ENCODE measurements around the gene P2RY6.

P2RY6 gene

DNA sequence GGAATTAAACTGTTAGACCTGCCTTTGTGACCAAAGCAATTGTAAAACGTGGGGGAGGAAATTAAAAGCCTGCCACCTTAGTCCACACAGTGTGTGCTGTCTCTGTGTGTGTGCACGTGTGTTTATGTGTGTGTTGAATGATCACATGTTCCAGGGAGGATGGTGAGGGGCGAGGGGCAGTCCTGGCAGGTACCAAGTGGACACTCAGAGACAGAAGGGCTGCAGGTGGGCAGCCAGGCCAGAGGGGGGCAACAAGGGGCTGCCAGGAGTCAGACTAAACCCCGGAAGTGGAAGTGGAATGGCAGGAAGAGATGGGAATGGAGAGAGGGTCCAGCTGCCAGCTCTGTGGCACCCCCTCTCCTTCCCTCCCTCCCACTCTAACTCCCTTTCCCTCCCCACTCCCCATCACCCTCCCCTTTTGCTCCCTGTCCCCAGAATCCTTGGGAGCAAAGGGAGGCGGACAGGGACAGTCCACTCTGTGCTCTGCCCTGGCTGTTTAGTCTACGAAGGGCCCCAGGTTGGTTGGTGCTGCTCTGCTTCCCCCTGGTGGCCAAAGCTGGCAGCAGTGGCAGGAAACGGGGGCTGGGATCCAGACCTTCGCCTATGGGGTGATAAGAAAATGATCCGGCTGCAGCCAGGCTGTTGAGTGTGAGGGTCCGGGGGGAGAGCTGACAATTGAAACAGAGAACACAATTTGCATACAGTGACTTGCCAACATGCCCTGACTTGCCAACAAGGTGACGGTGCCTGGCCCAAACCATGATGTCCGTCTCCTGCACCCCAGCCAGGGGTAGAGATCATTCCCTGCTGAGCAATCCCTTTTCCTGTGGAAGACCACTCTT is 29.7 kb upstream of the P2RY6 start:
- Histone ChIP-seq H4K20me1 (ENCODE audit: insufficient read depth, low read length) (no peaks in the 10 kb centered on the region), H3K36me3 (ENCODE audit: insufficient read depth, low read length) (no peaks in the 10 kb centered on the region), H3K9ac (ENCODE audit: low read depth, low read length) (no peak overlapping the region), H3K27me3 (ENCODE audit: insufficient read depth, low read length, poor library complexity) (no peaks in the 10 kb centered on the region), H3K4me2 (ENCODE audit: insufficient read depth, low read length) (peak overlapping the region; percentile 45), H3K79me2 (ENCODE audit: insufficient read depth, low read length) (no peaks in the 10 kb centered on the region), H3K9me3 (ENCODE audit: insufficient read depth, low read length, severe bottlenecking) (no peaks in the 10 kb centered on the region), H3K4me3 (ENCODE audit: low read depth in 1 of 2, low read length in 2 of 2) (no peak overlapping the region; a peak in 1 of 4 replicates), H2AFZ (ENCODE audit: low read depth, low read length) (peak overlapping the region; percentile 74), H3K4me1 (ENCODE audit: insufficient read depth, low read length) (peaks cover 9% of the 10 kb centered on the region), H3K27ac (ENCODE audit: low read length) (0 out of 2 replicates have a peak overlapping the region, but pooled peaks have one; percentile 34)
- DNase-seq (peak; percentile 83), ATAC-seq (ENCODE audit: insufficient read depth, low read depth) (peak; percentile 97)
- TF ChIP-seq, protein P1, sequence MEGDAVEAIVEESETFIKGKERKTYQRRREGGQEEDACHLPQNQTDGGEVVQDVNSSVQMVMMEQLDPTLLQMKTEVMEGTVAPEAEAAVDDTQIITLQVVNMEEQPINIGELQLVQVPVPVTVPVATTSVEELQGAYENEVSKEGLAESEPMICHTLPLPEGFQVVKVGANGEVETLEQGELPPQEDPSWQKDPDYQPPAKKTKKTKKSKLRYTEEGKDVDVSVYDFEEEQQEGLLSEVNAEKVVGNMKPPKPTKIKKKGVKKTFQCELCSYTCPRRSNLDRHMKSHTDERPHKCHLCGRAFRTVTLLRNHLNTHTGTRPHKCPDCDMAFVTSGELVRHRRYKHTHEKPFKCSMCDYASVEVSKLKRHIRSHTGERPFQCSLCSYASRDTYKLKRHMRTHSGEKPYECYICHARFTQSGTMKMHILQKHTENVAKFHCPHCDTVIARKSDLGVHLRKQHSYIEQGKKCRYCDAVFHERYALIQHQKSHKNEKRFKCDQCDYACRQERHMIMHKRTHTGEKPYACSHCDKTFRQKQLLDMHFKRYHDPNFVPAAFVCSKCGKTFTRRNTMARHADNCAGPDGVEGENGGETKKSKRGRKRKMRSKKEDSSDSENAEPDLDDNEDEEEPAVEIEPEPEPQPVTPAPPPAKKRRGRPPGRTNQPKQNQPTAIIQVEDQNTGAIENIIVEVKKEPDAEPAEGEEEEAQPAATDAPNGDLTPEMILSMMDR (IDR thresholded peaks at IDR 0.05; ENCODE audit: borderline replicate concordance, extremely low read depth, low read length, poor library complexity, severe bottlenecking) = peak; percentile 99
- TF ChIP-seq EZH2 (IDR thresholded peaks at IDR 0.05; ENCODE audit: borderline replicate concordance, low read depth, low read length, severe bottlenecking) = no peak

DNA sequence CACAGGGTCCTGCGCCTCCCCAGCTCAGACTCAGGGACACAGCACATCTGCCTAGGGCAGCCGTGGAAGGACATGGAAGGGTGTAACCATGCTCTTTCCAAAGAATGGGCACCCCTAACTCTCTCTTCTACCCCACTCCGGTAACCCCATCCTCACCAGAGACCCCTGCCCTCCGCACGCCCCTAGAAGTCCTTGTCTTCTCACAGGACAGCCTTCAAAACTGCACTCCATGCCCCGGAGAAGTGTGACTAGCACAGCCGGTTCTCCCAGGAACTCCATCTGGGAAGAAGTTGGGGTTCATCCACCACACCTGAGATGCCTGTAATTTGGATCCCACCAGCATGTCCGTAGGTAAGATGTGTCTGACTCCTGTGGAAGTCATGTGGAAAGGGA is 29.0 kb upstream of the P2RY6 start:
- H2AFZ ChIP-seq (ENCODE audit: low read depth, low read length) = no peak overlapping the region
- H3K79me2 ChIP-seq (ENCODE audit: insufficient read depth, low read length) = no peaks in the 10 kb centered on the region
- no peak overlapping the region for H3K27ac ChIP-seq (ENCODE audit: low read length)
- no peaks in the 10 kb centered on the region for H3K9me3 ChIP-seq (ENCODE audit: insufficient read depth, low read length, severe bottlenecking)
- H3K9ac ChIP-seq (ENCODE audit: low read depth, low read length) = no peak overlapping the region
- no peak overlapping the region for H3K4me3 ChIP-seq (ENCODE audit: low read depth in 1 of 2, low read length in 2 of 2)
- no peaks in the 10 kb centered on the region for H3K27me3 ChIP-seq (ENCODE audit: insufficient read depth, low read length, poor library complexity)
- H4K20me1 ChIP-seq (ENCODE audit: insufficient read depth, low read length) = no peaks in the 10 kb centered on the region
- H3K4me1 ChIP-seq (ENCODE audit: insufficient read depth, low read length) = peaks cover 9% of the 10 kb centered on the region
- no peaks in the 10 kb centered on the region for H3K36me3 ChIP-seq (ENCODE audit: insufficient read depth, low read length)
- DNase-seq (no peak), ATAC-seq (ENCODE audit: insufficient read depth, low read depth) (no peak)
- TF ChIP-seq, protein P1 (IDR thresholded peaks at IDR 0.05; ENCODE audit: borderline replicate concordance, extremely low read depth, low read length, poor library complexity, severe bottlenecking) = no peak
- no peak for TF ChIP-seq EZH2 (IDR thresholded peaks at IDR 0.05; ENCODE audit: borderline replicate concordance, low read depth, low read length, severe bottlenecking)
- peak overlapping the region; percentile 45 for H3K4me2 ChIP-seq (ENCODE audit: insufficient read depth, low read length)

DNA sequence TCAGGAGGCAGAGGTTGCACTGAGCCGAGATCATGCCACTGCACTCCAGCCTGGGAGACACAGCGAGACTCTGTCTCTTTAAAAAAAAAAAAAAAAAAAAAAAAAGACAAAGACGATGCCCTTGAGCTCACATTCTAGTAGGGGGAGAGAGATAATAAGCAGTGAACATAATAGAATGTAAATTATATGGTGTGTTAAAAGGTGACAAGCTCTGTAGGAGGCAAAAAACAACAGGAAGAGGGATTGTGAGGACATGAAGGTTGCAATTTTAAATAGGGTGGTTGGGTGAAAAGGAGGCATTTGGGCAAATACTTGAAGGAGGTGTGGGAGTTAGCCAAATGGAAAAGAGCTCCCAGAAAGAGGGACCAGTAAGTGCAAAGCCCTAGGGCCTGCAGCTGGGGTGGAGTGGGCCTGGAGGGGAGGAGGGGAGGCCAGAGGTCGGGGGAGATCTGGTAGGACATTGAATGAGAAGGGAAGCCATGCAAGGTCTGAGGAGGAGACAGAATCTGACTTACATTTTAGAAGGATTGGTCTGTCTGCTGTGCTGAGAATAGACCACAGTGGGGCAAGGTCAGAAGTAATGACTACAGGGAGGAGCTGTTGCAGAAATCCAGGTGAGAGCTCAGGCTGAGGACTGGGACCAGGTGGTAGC is 27.4 kb upstream of the P2RY6 start:
- Histone ChIP-seq H4K20me1 (ENCODE audit: insufficient read depth, low read length) (no peaks in the 10 kb centered on the region), H3K79me2 (ENCODE audit: insufficient read depth, low read length) (no peaks in the 10 kb centered on the region), H3K4me2 (ENCODE audit: insufficient read depth, low read length) (no peak overlapping the region), H3K36me3 (ENCODE audit: insufficient read depth, low read length) (no peaks in the 10 kb centered on the region), H3K4me3 (ENCODE audit: low read depth in 1 of 2, low read length in 2 of 2) (no peak overlapping the region), H3K9ac (ENCODE audit: low read depth, low read length) (no peak overlapping the region), H2AFZ (ENCODE audit: low read depth, low read length) (no peak overlapping the region), H3K27me3 (ENCODE audit: insufficient read depth, low read length, poor library complexity) (no peaks in the 10 kb centered on the region), H3K4me1 (ENCODE audit: insufficient read depth, low read length) (peaks cover 9% of the 10 kb centered on the region), H3K9me3 (ENCODE audit: insufficient read depth, low read length, severe bottlenecking) (no peaks in the 10 kb centered on the region), H3K27ac (ENCODE audit: low read length) (no peak overlapping the region)
- no peak for ATAC-seq (ENCODE audit: insufficient read depth, low read depth)
- DNase-seq = no peak
- TF ChIP-seq EZH2 (IDR thresholded peaks at IDR 0.05; ENCODE audit: borderline replicate concordance, low read depth, low read length, severe bottlenecking) = no peak
- TF ChIP-seq, protein P1 (IDR thresholded peaks at IDR 0.05; ENCODE audit: borderline replicate concordance, extremely low read depth, low read length, poor library complexity, severe bottlenecking) = no peak

Data from DND-41 (cell line).